SU-DHL-6 (cell line): ENCODE measurements around the gene MCF2L2.

Source experiments
- H2AFZ ChIP-seq: fragments of 200-600 bp; sonication (generic); 2 replicates; pipeline ENCODE4 v1.6.1; 2014; ENCODE audit warnings: low read depth, mild to moderate bottlenecking, moderate library complexity, mixed read lengths, antibody characterized with exemption, low read length; ENCODE audit not compliant: severe bottlenecking
- H3F3A ChIP-seq: fragments of 200-600 bp; shearing (Covaris generic); 2 replicates; pipeline ENCODE4 v1.6.0; 2016; ENCODE audit warnings: antibody characterized with exemption, mild to moderate bottlenecking; ENCODE audit not compliant: insufficient read depth
- H3K27ac ChIP-seq: fragments of 200-600 bp; sonication (generic); 2 replicates; pipeline ENCODE4 v1.5.1; 2016; ENCODE audit warnings: low read depth, mild to moderate bottlenecking, low read length, moderate library complexity, mixed read lengths
- H3K27me3 ChIP-seq: fragments of 200-600 bp; sonication (generic), shearing (Covaris generic); 2 replicates; pipeline ENCODE4 v1.6.0; 2014; ENCODE audit warnings: mild to moderate bottlenecking, low read length
- H3K36me3 ChIP-seq: fragments of 200-600 bp; sonication (generic); 2 replicates; pipeline ENCODE4 v1.6.1; 2014; ENCODE audit warnings: mild to moderate bottlenecking, low read length, mixed read lengths
- H3K4me2 ChIP-seq: fragments of 300-600, 200-600 bp; shearing (Covaris generic), sonication (generic); 2 replicates; pipeline ENCODE4 v1.6.0; 2014; ENCODE audit warnings: low read length, low read depth, mild to moderate bottlenecking; ENCODE audit not compliant: poor library complexity, severe bottlenecking
- H3K4me3 ChIP-seq: fragments of 200-600 bp; sonication (generic); 2 replicates; pipeline ENCODE4 v1.5.1; 2014; ENCODE audit warnings: antibody characterized with exemption, low read length, mild to moderate bottlenecking, mixed read lengths; ENCODE audit not compliant: insufficient read depth, poor library complexity, severe bottlenecking
- H3K79me2 ChIP-seq: fragments of 200-600 bp; sonication (generic); 2 replicates; pipeline ENCODE4 v1.6.1; 2014; ENCODE audit warnings: mild to moderate bottlenecking, low read length, moderate library complexity; ENCODE audit not compliant: insufficient read depth
- H3K9ac ChIP-seq: fragments of 200-600 bp; sonication (generic); 2 replicates; pipeline ENCODE4 v1.7.0; 2014; ENCODE audit warnings: mild to moderate bottlenecking, low read length
- H3K9me2 ChIP-seq: fragments of 200-600 bp; sonication (generic); replicated peaks from 2 replicates; pipeline ENCODE4 v1.6.1; 2014; ENCODE audit warnings: low read length; ENCODE audit not compliant: insufficient read depth
- H3K9me3 ChIP-seq: fragments of 200-600 bp; sonication (generic); 2 replicates; pipeline ENCODE4 v1.6.1; 2014; ENCODE audit warnings: low read length, mixed read lengths; ENCODE audit not compliant: insufficient read depth
- H4K20me1 ChIP-seq: fragments of 200-600 bp; sonication (generic); 2 replicates; pipeline ENCODE4 v1.6.1; 2014; ENCODE audit warnings: low read depth, mild to moderate bottlenecking, antibody characterized with exemption, low read length, moderate library complexity, mixed read lengths
- CTCF ChIP-seq: fragments of 200-600 bp; sonication (generic); IDR thresholded peaks from one replicate; pipeline ENCODE4 v1.5.1; 2017; ENCODE audit warnings: antibody characterized with exemption, mild to moderate bottlenecking, low read length, moderate library complexity; ENCODE audit not compliant: insufficient read depth, poor library complexity, severe bottlenecking
- EZH2phosphoT487 ChIP-seq: fragments of 200-600 bp; sonication (generic), shearing (Covaris generic); conservative IDR thresholded peaks from 2 replicates; pipeline ENCODE4 v1.6.1; 2018; ENCODE audit warnings: mild to moderate bottlenecking, antibody characterized with exemption, low read length, moderate library complexity, mixed read lengths

MCF2L2 gene

GRCh38 chr3:183144363-183144762, 284.1 kb downstream of the MCF2L2 start:
- H3F3A ChIP-seq, result no peaks in the 10 kb centered on the region
- H3K36me3 ChIP-seq, result no peaks in the 10 kb centered on the region
- H3K9ac ChIP-seq, result no peak overlapping the region
- H3K4me3 ChIP-seq, result no peak overlapping the region
- H3K79me2 ChIP-seq, result no peaks in the 10 kb centered on the region
- H3K9me2 ChIP-seq, result no peaks in the 10 kb centered on the region
- no peaks in the 10 kb centered on the region for H4K20me1 ChIP-seq
- no peak for TF ChIP-seq CTCF
- TF ChIP-seq EZH2phosphoT487, result no peak
- no peak overlapping the region for H3K27ac ChIP-seq
- H3K4me2 ChIP-seq, result no peak overlapping the region
- no peak overlapping the region for H2AFZ ChIP-seq
- H3K27me3 ChIP-seq, result no peaks in the 10 kb centered on the region
- no peaks in the 10 kb centered on the region for H3K9me3 ChIP-seq

GRCh38 chr3:183142199-183142598, 286.2 kb downstream of the MCF2L2 start:
- Histone ChIP-seq H3K9me2 (no peaks in the 10 kb centered on the region), H3K4me2 (no peak overlapping the region), H3K27me3 (no peaks in the 10 kb centered on the region), H3F3A (no peaks in the 10 kb centered on the region), H3K4me3 (no peak overlapping the region), H2AFZ (no peak overlapping the region), H3K9ac (no peak overlapping the region), H3K36me3 (no peaks in the 10 kb centered on the region), H3K27ac (no peak overlapping the region), H3K79me2 (no peaks in the 10 kb centered on the region), H4K20me1 (no peaks in the 10 kb centered on the region), H3K9me3 (no peaks in the 10 kb centered on the region)
- TF ChIP-seq CTCF (no peak), EZH2phosphoT487 (no peak)

- H3K4me2 ChIP-seq, result no peak overlapping the region
- H3K9me3 ChIP-seq, result no peaks in the 10 kb centered on the region
- no peaks in the 10 kb centered on the region for H3K79me2 ChIP-seq
- no peaks in the 10 kb centered on the region for H4K20me1 ChIP-seq
- H3K27me3 ChIP-seq, result no peaks in the 10 kb centered on the region; the same call in 1 of the 2 replicates
- H3K9me2 ChIP-seq, result no peaks in the 10 kb centered on the region
- no peak overlapping the region for H3K9ac ChIP-seq
- no peak overlapping the region for H3K27ac ChIP-seq
- H3K36me3 ChIP-seq, result no peaks in the 10 kb centered on the region
- H3K4me3 ChIP-seq, result no peak overlapping the region
- TF ChIP-seq CTCF (no peak), EZH2phosphoT487 (no peak)
- no peak overlapping the region for H2AFZ ChIP-seq
- H3F3A ChIP-seq, result no peaks in the 10 kb centered on the region
These were observed 293.6 kb downstream of the MCF2L2 start for GRCh38 chr3:183134844-183135243.

- Histone ChIP-seq H3K9me3 (no peaks in the 10 kb centered on the region), H3K27me3 (no peaks in the 10 kb centered on the region; the same call in 1 of the 2 replicates), H3K9me2 (no peaks in the 10 kb centered on the region), H3K36me3 (no peaks in the 10 kb centered on the region), H3K27ac (no peak overlapping the region), H4K20me1 (no peaks in the 10 kb centered on the region), H3K9ac (no peak overlapping the region), H3K79me2 (no peaks in the 10 kb centered on the region), H3K4me3 (no peak overlapping the region), H3K4me2 (no peak overlapping the region), H3F3A (no peaks in the 10 kb centered on the region), H2AFZ (no peak overlapping the region)
- TF ChIP-seq EZH2phosphoT487 (no peak), CTCF (no peak)
These were observed 296.0 kb downstream of the MCF2L2 start for GRCh38 chr3:183132409-183132808.
